ENCODE data around the gene ASPHD1.
"Not testable (repeated sequence)": the region's sequence is repeated elsewhere in the genome, so short reads cannot be mapped to it uniquely, and the experiment has no call there.

GRCh38 chr16:29889372-29889771 is 10.9 kb upstream of the ASPHD1 start:
- TF ChIP-seq, protein P1, sequence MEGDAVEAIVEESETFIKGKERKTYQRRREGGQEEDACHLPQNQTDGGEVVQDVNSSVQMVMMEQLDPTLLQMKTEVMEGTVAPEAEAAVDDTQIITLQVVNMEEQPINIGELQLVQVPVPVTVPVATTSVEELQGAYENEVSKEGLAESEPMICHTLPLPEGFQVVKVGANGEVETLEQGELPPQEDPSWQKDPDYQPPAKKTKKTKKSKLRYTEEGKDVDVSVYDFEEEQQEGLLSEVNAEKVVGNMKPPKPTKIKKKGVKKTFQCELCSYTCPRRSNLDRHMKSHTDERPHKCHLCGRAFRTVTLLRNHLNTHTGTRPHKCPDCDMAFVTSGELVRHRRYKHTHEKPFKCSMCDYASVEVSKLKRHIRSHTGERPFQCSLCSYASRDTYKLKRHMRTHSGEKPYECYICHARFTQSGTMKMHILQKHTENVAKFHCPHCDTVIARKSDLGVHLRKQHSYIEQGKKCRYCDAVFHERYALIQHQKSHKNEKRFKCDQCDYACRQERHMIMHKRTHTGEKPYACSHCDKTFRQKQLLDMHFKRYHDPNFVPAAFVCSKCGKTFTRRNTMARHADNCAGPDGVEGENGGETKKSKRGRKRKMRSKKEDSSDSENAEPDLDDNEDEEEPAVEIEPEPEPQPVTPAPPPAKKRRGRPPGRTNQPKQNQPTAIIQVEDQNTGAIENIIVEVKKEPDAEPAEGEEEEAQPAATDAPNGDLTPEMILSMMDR (IDR thresholded peaks at IDR 0.05; ENCODE audit: borderline replicate concordance, extremely low read depth, low read length, poor library complexity, severe bottlenecking) = not testable (repeated sequence)
- TF ChIP-seq EZH2 (IDR thresholded peaks at IDR 0.05; ENCODE audit: borderline replicate concordance, low read depth, low read length, severe bottlenecking) = not testable (repeated sequence)
